ENCODE measurements around the gene PSMG4.

PSMG4 gene

GRCh38 chr6:3290149-3290930 is 31.6 kb downstream of the PSMG4 start:
- DNase-seq (ENCODE audit: low spot score) = no peak

DNA sequence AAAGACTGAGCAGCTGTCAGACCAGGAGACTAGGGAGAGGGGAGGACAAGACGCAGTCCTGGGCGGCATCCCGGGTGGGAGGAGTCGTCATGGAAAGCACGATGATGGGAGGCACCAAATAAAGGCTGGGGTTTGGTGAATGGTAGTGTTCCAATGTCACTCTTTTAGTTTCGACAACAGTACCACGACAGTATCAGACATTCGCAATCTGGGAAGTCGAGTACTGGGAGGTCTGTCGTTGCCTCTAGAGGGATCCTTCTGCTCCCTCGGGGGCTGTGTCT is 32.1 kb downstream of the PSMG4 start:
- no peak for DNase-seq (ENCODE audit: low spot score)

- no peak for DNase-seq (ENCODE audit: low spot score)
Observed at GRCh38 chr6:3291346-3291745, 32.6 kb downstream of the PSMG4 start.

GRCh38 chr6:3291987-3292386 is 33.2 kb downstream of the PSMG4 start:
- peak; percentile 38 for DNase-seq (ENCODE audit: low spot score)

DNA sequence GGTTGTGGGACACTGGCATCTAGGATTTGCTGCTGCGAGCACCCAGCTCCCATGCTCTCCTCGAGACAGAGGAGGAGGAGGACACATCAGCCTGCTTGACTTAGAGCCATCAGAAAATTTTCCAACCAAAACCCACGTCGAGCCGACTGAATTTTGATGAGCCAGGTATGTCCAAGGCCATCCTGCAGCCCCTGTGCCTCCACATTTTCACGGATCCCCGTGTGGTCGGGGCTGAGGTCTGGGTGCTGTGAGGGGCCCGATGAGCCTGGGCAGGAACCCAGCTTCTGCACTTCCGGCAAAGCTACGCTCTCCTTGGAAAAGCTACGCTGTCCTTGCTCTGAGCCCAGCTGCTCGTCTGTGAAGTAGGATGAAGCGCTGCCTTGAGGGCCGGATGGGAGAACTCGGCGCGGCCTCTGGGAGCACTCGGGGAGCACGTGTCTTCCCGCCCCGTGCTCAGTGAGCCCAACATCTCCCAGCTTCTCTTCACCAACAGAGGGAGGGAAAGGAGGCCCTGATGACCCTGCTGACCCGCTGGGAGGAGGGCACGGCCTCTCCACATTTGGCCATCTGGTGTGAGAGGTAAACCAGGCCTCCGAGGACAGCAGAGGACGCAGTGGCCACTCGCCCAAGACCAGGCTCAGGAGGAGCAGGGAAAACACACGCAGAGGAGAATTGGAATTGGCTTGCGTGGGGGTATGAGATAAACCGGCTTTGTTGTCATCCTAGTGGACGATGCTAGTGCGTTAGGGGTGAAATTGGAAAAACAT is 33.9 kb downstream of the PSMG4 start:
- DNase-seq (ENCODE audit: low spot score) = no peak

DNA sequence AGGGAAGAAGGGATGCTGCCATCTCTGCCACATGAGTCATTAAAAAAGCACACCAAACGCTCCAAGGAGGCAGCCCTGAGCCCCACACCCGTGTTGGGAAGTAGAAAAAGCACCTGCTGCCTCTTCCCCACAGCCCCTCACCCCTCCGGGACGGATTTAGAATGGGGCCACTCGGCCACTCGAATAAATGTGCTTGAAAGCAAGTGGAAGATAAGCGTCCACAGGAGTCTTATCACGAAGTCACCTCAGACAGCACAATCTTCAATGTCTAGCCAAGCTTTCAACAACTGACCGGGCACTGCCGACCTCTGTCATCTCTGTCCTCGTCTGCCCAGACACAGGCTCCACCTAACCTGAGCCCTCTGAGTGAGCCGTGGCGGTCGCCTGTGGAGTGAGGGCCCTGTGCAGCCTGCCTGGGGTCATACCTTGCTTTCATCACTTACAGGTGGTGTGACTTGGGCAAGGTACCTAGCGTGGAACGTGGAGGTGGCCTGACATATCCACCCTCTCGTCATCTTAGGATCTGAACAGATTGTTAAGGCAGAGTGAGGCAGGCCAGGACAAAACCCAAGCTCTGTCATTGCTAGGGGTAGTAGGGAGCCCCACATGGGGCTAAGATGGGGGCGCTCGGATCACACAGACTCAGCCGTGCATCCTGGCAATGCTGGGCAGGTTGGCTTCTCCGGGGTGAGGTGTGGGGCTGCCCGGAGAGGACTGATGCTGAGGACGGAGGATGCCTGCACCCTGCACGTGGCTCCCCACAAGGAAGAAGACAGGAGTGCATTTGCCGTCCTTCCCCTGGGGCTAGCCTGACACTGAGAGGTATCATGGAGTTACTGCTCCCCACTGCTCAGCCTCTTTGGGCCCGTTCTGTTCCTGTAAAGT is 34.8 kb downstream of the PSMG4 start:
- DNase-seq (ENCODE audit: low spot score) = no peak

- DNase-seq (ENCODE audit: low spot score) = no peak
Observed at GRCh38 chr6:3294396-3294795, 35.6 kb downstream of the PSMG4 start.

DNA sequence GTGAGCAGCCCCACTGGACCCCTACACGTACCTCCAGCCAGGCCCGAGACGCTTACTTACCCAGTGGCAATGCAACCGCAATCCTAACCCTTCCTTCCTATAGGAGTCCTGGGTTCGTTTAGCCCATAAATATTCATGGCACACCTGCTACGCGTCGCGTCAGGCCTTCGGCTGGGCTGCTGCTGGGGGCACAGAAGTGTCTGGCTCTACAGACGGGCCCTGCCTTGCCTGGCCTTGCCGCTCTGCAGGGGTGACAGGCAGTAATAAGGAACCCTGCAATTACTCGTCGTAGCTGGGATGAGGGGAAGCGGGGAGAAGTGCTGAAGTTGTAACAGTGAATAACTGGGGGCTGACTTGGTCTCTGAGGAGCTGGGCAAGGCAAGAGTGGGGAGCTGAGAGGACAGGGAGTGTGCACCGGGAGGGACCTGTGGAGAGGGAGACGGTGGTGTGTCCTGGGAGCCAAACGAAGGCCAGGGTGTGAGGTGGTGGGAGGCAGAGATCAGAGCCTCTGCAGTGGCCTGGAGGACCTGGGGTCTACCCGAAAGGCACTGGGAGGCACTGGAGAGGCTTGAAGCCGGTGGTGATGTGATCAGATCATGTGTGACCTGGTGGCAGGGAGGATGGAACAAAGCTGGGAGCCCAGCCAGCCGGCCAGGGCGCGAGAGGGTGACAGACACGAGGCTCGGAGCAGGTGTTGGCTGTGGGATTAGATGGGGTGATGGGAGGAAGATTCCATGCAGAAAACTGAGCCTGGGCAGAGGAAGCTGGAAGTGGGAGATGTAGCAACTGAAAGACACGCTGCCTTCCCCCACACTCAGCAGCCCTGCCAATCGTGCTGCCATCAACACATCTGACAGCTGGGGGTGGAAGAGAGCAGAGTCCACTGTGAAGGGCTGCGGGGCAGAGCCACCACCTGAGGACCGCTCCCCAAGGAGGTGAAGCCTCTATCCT is 36.4 kb downstream of the PSMG4 start:
- no peak for DNase-seq (ENCODE audit: low spot score)

DNA sequence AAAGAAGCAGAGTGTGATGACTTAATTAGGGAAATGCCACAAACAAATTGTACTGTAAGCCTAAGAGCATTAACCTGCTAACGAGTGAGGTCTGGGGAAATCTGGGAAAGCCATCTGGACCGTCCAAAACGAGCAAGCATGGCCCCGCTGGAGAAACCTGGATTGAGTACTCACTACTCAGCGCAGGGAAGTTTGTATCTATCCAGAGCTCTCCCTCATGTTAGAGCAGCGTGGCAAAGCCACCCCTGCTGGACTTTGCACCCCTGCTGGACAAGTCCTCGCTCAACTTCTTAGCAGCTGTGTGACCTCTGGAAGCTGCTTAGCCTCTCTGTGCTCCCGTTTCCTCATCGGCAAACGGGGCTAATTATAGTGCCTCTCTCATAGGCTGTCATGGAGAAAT is 37.3 kb downstream of the PSMG4 start:
- DNase-seq (ENCODE audit: low spot score) = no peak

GRCh38 chr6:3296537-3296936 is 37.8 kb downstream of the PSMG4 start:
- DNase-seq (ENCODE audit: low spot score) = no peak

- no peak for DNase-seq (ENCODE audit: low spot score)
Observed at GRCh38 chr6:3297006-3297405, 38.3 kb downstream of the PSMG4 start.

DNA sequence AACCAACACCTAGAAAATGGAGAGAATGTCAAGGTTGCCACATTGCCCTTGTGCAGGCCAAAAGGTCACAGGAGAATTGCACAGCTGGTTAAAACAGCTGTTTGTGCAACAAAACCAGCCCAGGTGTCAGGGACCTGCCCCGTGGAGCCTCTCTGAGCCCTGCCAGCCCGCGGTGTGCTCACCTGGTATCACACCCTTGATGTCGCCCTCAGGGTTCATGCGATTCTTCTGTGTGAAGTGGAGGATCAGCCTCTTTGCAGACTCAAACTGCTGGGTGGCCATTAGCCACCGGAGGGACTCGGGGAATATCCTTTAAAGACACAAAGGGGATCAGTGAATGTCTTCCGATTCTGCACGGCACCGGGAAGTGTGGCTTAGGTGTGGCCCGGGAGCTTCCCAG is 39.2 kb downstream of the PSMG4 start:
- DNase-seq (ENCODE audit: low spot score) = no peak

DNA sequence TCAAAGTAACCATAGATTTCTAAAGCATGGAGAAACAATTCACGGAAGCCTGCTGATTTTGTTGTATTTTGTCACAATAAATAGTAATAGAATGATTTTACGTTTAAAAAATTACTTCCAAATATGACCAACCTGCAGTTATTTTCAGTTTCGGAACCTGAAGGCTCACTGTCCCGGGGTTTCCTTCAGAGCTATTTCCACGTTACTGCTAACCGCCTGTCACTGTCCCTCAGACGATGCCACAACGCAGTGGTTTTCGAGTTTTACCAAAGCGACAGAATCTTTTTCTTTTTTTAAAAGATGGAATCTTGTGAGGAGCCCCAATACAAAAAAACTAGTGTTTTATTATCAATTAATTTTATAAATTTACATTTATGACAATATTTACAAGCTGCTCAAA is 40.5 kb downstream of the PSMG4 start:
- no peak for DNase-seq (ENCODE audit: low spot score)

DNA sequence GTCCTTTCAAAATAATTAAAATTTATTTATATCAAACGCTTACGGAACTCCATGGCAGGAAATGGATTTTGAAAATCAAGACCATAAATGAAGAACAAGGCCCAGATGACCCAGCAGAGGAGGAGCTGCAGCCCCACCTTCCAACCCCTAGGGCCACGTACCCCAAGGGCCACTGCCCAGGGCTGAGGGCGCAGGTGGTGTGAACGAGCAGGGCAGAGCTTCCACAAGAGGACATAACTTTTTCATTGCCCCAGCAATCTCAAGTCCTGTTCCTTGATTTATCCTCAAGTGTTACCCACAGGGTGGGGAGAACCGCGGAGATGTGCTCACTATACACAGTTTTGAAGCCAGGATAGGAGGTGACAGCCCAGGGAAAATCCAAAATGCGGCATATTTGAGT is 42.8 kb downstream of the PSMG4 start:
- no peak for DNase-seq (ENCODE audit: low spot score)

DNA sequence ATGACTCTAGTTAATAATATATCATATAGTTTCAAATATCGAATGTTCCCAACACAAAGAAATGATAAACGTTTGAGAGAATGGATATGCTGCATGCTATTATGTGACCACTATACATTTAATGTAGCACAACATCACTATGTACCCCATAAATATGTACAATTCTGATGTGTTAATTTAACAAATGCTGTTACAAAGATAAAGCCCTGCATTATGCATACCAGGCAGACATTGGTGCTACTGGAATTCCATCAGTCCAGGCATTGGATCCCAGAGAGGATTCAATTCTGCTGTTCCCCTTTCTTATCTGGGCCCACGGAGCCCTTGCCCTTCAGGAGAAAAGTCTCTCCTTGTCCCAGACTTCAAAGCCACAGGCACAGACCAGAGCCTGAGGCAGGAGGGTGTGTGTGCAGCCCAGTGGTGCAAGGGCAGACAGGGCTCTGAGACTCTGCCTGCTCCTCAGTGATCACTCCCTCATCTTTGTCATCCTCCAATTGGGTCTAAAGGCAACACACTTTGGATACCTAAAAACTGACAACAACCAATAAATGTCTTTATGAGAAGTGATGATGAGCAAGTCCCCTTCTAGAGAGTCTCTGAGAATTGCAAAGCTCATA is 45.2 kb downstream of the PSMG4 start:
- no peak for DNase-seq (ENCODE audit: low spot score)

DNA sequence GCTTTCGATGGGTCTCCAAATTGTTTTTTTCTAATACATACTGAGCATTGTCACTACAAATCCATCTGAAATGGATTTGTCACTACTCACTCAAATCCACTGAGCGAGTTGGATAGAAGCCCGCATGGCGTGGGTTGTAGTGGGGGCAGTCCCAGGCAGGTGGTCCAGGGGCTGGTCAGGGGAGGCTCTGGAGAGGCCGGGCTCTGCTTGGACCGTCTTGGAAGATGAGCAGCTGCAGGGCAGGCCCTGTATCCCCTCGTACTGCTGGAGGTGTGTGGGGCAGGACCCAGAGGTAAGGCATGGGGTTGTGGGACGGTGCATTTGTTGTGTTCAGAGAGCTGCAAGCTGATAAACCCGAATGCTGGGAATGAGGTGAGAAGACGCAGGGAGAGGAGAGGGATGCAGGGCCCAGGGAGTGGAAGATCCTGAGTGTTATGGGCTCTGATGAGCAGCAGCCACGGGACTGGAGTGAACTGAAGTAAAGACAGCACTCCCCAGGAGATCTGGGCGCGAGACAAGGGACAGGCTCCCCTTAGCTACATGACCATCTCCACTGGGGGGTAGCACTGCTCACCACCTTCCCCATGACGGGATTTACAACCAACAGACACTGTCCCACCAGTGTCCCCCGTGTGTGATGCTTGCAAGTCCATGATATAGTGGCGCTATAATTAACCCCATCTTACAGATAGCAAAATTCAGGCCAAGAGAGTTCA is 45.9 kb downstream of the PSMG4 start:
- no peak for DNase-seq (ENCODE audit: low spot score)

- DNase-seq (ENCODE audit: low spot score) = no peak
Observed at GRCh38 chr6:3305216-3305565, 46.4 kb downstream of the PSMG4 start.

DNA sequence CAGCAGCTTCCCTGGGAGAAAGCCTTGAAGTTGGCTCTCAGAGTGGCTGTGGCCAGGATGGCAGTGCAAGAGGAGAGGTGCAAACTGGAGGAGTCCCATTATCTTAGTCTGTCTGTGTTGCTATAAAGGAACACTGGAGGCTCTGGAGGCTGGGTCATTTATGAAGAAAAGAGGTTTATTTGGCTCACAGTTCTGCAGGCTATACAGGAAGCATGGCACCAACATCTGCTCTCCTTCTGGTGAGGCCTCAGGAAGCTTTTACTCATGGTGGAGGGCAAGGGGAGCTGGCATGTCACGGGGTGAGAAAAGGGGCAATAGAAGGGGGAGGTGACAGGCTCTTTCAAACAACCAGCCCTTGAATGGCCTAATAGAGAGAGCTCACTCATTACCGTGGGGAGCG is 47.1 kb downstream of the PSMG4 start:
- no peak for DNase-seq (ENCODE audit: low spot score)

DNA sequence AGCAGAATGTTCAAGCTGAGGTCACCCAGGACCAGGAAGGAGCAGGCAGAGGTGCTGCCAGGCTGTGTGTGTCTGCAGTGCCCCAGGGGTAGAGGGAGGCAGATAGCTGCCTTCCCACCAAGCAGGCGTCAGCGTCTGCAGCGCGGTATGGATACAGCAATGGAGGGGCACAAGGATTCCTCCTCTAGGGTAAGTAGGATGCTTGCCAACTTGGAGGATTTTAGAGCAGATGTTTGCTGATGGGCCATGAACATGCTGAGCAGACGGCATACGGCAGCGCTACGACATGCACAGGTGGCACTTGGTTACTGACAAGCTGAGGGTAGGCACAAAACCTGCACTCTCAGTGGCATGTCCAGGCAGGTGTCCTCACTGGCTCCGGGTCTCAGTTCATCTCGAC is 48.1 kb downstream of the PSMG4 start:
- no peak for DNase-seq (ENCODE audit: low spot score)

DNA sequence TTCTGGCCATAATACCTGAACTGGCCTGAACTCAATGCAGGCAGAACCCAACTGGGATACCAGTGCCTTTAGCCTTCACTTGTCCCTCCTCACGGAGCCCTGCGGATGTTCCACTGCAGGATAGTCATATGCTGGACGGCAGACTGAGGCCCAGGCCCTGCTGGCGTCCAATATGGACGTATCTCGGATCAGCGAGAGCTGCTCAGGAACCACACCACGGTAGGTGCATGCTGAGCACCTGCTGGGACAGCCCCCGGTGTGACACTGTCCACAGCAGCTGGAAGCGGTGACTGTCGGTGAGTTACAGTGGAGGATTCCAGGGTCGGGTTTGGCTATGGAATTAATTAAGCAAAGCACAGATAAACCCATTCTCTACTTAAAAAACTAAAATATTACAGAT is 48.7 kb downstream of the PSMG4 start:
- DNase-seq (ENCODE audit: low spot score) = no peak

DNA sequence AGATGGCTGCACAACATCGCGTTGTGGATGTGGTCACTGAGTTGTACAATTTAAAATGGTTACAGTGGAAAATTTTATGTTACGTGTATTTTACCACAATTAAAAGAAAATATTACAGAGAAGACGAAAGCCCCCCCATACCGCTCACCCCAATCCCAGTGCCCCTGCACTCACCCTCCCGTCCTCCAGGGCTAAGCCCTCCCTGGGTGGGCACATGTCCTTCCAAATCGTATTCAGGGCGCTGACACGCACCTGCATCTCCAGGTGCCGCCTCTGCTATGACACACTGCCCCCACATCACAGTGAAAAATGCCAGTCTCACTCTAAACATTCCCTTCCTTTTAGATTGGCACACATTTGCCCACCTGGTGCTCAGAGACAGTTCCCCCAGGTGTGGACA is 49.4 kb downstream of the PSMG4 start:
- no peak for DNase-seq (ENCODE audit: low spot score)

Measured in hematopoietic multipotent progenitor cell treated with erythropoietin and hydrocortisone succinate and interleukin-3 and kit ligand, for 15 days (in vitro differentiated cells).